IPS-20b (cell line): ENCODE results near the gene INHA.

Source experiments
- H3K27ac ChIP-seq: one replicate; pipeline ENCODE4 v1.5.1; 2013; ENCODE audit warnings: low read length
- H3K27me3 ChIP-seq: 2 replicates; pipeline ENCODE4 v1.6.1; 2013; ENCODE audit warnings: mild to moderate bottlenecking, low read length, inconsistent platforms; ENCODE audit not compliant: insufficient read depth
- H3K36me3 ChIP-seq: 2 replicates; pipeline ENCODE4 v1.6.1; 2013; ENCODE audit warnings: low read depth, mild to moderate bottlenecking, inconsistent platforms, low read length, moderate library complexity; ENCODE audit not compliant: insufficient read depth
- H3K4me1 ChIP-seq: 2 replicates; pipeline ENCODE4 v1.6.1; 2013; ENCODE audit warnings: mild to moderate bottlenecking, control low read depth, inconsistent platforms, low read length, moderate library complexity; ENCODE audit not compliant: insufficient read depth
- H3K4me3 ChIP-seq: 2 replicates; pipeline ENCODE4 v1.5.1; 2013; ENCODE audit warnings: mild to moderate bottlenecking, low read length, inconsistent platforms
- H3K9ac ChIP-seq: 2 replicates; pipeline ENCODE4 v1.6.1; 2013; ENCODE audit warnings: low read depth, mild to moderate bottlenecking, inconsistent platforms, low read length, moderate library complexity
- H3K9me3 ChIP-seq: 2 replicates; pipeline ENCODE4 v1.6.1; 2013; ENCODE audit warnings: mild to moderate bottlenecking, low read depth, low read length, inconsistent platforms; ENCODE audit not compliant: insufficient read depth

The INHA gene

DNA sequence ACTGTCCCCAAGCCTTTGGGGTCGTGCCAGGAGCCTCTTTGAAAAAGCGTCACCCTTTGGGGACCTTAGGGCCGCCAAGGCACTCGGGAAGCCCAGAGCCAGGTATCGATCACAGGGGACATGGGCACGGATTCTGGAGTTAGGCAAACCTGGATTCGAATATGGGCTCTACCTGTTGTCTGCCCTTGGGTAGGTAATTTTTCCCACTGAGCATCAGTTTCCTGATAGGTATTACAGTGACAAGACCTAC is 19.0 kb upstream of the INHA start:
- Histone ChIP-seq H3K9me3 (no peaks in the 10 kb centered on the region), H3K27me3 (peaks cover 35% of the 10 kb centered on the region), H3K4me1 (0 out of 2 replicates have a peak, but pooled peaks cover 3% of the 10 kb centered on the region), H3K36me3 (peaks cover 7% of the 10 kb centered on the region; the same call in 1 of the 2 replicates), H3K9ac (peak overlapping the region; percentile 49; the same call in 1 of the 2 replicates), H3K4me3 (peak overlapping the region; percentile 93), H3K27ac (no peak overlapping the region)

DNA sequence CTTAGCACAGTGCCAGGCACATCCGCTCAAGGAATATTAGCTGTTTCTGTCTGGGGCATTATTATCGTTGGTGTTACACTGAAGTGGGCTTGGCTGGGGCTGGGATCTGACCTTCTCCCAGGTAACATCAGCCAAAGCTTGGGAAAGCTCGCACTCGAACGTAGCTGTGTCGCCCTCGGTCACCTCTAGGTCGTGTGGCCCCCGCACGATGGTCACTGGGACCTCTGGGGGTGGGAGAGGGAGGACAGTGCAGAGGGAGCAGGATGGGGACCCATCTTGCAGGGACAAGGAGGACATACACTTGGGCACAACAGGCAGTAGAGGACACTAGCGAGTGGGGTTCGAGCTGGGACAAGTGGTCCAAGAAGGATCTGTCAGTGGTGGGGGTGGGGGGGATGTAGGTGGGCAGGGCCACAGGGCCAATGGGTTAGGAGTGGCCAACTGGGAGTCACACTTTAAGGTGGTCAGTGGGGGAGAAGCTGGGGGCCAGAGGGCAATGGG is 18.6 kb upstream of the INHA start:
- H3K27me3 ChIP-seq = peaks cover 35% of the 10 kb centered on the region
- H3K4me1 ChIP-seq = 0 out of 2 replicates have a peak, but pooled peaks cover 3% of the 10 kb centered on the region
- H3K9me3 ChIP-seq = no peaks in the 10 kb centered on the region
- H3K9ac ChIP-seq = no peak overlapping the region
- H3K36me3 ChIP-seq = peaks cover 2% of the 10 kb centered on the region; the same call in 1 of the 2 replicates
- H3K27ac ChIP-seq = no peak overlapping the region
- H3K4me3 ChIP-seq = peak overlapping the region; percentile 93; the same call in 1 of the 2 replicates

DNA sequence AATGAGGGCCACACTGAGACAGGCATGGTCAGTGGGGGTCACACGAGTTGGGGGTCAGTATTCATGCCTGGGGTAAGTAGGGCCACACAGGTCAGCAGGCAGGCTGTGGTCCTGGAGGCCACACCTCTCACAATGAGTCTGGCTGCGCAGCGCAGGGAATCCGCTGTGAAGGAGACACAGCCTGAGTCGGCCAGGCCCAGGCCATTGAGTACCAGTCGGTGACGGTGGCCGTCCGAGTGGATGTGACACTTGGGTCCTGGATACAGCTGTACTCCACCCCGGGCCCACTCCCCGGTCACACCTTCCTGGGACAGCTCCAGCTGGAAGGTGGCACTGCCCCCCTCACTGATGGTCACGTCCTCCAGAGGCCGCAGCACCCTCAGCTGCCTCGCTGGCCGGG is 17.8 kb upstream of the INHA start:
- no peak overlapping the region for H3K27ac ChIP-seq
- no peak overlapping the region for H3K9ac ChIP-seq
- no peaks in the 10 kb centered on the region for H3K36me3 ChIP-seq
- peaks cover 35% of the 10 kb centered on the region for H3K27me3 ChIP-seq
- no peak overlapping the region for H3K4me3 ChIP-seq
- H3K9me3 ChIP-seq = no peaks in the 10 kb centered on the region
- 0 out of 2 replicates have a peak, but pooled peaks cover 3% of the 10 kb centered on the region for H3K4me1 ChIP-seq

DNA sequence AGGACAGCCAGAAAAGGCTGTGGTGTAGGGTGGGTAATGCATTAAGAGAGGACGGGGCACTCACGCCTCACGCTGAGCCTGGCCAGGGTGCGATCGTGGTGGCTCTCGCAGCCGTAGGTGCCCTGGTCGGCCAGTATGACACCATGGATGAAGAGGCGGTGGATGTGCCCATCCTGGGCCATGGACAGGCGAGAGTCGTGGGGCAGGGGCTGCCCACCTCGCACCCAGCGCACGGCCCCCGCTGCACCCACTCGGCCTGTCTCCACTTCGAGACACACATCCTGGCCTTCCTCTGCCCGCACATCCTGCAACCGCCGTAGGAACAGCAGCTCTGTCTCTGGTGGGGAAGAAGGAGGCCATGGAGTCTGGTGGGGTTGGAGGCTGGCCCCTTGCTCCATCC is 16.2 kb upstream of the INHA start:
- Histone ChIP-seq H3K9ac (no peak overlapping the region), H3K4me1 (peaks cover 14% of the 10 kb centered on the region; the same call in 1 of the 2 replicates), H3K36me3 (no peaks in the 10 kb centered on the region), H3K9me3 (no peaks in the 10 kb centered on the region), H3K27me3 (peaks cover 30% of the 10 kb centered on the region), H3K4me3 (no peak overlapping the region), H3K27ac (no peak overlapping the region)

DNA sequence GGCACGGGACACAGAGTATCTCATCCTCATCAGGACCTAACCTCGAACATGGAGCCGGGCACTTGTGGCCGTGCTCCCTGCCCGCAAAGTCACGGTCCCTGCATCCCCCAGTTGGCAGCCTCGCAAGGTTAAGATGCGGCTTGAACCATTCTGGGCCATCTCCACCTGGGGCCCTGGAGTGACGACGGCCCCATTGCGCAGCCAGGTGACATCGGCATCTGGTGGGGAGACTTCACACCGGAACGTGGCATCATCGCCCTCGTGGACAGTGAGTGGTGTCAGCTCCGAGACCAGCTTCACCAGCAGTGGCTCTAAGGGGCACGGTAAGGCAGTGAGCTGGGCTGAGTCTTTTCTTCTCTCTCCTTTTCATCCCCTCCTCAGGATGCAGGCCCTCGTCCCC is 15.7 kb upstream of the INHA start:
- Histone ChIP-seq H3K4me3 (no peak overlapping the region), H3K9me3 (no peaks in the 10 kb centered on the region), H3K27ac (no peak overlapping the region), H3K9ac (no peak overlapping the region), H3K27me3 (peaks cover 25% of the 10 kb centered on the region), H3K36me3 (no peaks in the 10 kb centered on the region), H3K4me1 (peaks cover 19% of the 10 kb centered on the region)

DNA sequence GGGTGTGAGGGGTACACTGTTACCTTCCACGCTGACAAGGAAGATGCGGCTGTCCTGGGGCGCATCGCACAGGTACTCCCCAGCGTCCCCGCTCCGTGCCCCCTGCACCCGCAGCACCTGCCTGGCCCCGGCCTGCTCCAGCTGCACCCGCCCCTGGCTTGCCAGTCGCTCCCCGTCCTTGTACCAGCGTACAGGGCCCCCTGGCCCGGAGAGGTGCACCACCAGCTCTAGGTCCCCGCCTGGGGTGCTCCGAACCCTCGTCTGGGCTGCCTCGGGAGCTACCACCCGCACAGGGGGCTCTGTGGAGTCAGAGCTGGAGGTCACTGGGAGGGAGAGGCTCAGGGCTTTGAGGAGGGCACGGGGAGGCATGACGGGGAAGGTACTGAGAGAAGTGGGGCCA is 14.8 kb upstream of the INHA start:
- Histone ChIP-seq H3K9me3 (no peaks in the 10 kb centered on the region), H3K9ac (no peak overlapping the region), H3K4me3 (no peak overlapping the region), H3K36me3 (no peaks in the 10 kb centered on the region; the same call in 1 of the 2 replicates), H3K27ac (no peak overlapping the region), H3K27me3 (peaks cover 24% of the 10 kb centered on the region), H3K4me1 (peaks cover 28% of the 10 kb centered on the region)

DNA sequence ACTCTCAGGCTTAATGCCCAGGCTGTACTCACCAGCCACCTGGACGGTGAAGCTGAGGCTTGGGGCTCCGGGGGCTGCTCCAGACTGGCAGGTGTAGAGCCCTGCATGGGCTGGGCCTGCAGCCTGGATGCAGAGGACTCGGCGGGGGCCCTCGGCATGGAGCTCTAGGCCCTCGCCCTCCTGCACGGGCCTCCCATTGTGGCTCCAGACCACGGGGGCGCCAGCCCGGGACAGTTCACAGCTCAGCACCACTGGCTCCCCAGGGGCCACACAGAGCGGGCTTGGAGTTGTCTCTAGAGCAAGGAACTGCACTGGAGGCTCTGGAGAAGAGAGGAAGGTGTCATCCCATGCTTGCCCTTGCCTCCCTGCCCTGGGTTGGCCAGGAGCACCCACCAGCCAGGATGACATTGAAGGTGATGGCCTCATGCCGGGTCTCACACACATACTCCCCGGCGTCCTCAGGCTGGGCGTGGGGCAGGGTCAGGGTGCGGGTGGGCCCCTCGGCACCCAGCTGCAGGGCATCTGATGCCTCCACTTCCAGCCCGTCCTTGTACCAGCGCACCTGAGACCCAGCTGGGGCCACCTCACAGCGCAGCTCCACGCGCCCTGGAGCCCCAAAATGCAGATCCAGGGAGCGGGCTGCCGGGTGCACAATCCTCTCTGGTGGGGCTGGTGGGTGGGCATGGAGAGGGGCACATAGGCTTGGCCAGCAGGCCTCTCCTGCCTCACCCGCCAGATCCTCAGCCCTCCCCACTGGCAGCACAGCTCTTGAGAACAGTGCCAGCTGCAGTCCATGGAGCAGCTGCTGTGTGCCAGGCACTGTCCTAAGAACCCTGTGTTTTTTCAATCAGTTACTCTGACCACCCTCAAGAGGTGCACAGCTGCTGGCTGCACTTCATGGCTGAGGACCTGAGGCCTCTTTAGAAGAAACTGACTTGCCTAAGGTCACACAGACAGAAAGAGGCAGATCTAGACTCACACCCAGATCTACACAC is 14.0 kb upstream of the INHA start:
- Histone ChIP-seq H3K27me3 (peaks cover 20% of the 10 kb centered on the region), H3K4me1 (peaks cover 31% of the 10 kb centered on the region), H3K9ac (no peak overlapping the region)

DNA sequence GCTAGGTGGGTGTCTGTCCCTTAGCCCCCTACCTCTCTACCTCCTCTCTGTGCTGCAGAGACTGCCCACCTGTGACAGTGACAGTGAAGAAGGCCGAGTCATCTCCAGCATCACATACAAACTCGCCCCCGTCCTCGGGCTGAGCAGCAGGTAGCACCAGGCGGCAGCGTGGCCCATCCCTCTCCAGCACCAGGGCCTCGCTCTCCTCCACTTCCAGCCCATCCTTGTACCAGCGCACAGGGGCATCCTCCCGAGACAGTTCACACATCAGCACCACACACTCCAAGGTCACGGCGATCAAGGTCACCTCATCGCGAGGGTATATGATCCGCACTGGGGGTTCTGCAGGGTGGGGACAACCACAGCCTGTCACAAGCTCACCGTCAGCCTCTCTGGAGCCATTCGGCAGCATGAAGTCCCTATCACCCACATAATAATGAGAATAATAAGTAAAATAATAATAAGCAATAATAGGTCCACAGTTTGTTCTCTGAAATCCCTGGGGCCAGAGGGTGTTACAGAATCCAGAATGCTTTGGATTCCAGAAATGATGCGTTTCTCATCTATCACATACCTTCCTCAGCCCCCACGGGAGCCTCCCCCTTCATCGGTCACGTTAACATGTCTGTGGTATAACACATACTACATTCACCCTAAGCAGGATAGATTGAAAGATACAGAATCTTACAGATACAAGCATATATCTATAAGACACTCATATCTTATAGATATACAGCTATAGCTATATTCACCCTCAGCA is 12.8 kb upstream of the INHA start:
- Histone ChIP-seq H3K9ac (no peak overlapping the region), H3K4me3 (no peak overlapping the region), H3K27me3 (peaks cover 8% of the 10 kb centered on the region), H3K4me1 (peaks cover 30% of the 10 kb centered on the region), H3K36me3 (peaks cover 8% of the 10 kb centered on the region; the same call in 1 of the 2 replicates), H3K9me3 (no peaks in the 10 kb centered on the region), H3K27ac (no peak overlapping the region)

More for the DNA sequence above, 14.0 kb upstream of the INHA start:
- Histone ChIP-seq H3K4me3 (no peak overlapping the region), H3K27ac (no peak overlapping the region), H3K36me3 (peaks cover 7% of the 10 kb centered on the region; the same call in 1 of the 2 replicates), H3K9me3 (no peaks in the 10 kb centered on the region)

DNA sequence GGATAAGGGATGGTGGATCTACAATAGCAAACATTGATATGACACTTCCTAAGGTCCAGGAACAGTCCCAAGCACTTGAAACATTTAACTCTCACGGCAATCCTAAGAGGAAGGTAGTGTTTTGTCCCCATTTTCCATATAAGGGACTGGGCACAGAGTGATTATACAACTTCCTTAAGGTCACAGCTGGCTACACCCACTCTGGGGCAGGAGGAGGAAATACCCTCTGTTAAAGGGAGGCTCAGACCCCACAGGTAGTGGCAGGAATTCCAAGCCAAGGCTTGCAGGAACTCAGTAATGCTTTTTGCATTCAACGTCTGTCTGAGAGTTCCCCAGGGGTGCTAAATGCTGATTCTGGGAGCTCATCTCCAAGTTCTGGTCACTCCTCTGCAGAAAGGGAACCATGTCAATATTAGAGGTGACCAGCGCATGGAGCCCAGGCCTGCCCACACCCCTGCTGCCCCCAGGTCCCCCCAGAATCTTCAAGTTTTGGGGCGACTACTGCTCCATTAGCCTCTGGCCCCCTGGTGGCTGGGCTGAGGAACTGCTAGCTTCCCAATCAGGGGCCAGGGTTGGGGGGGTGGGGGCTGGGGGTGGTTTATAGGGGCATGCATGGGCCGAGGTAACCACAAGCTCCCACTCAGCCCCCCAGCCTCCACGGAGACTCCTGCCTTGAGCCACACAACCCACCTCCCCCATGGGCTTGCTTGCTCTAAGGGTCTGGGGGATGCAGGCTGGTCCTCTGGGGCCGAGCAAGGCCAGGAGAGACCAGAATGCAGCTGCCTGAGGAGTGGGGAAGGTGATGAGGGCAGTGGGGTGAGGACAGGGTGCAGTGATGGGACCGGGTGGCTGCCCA is 11.8 kb upstream of the INHA start:
- Histone ChIP-seq H3K27me3 (no peaks in the 10 kb centered on the region), H3K27ac (no peak overlapping the region), H3K4me3 (0 out of 2 replicates have a peak overlapping the region, but pooled peaks have one; percentile 24), H3K9ac (no peak overlapping the region; the same call in 1 of the 2 replicates), H3K4me1 (peaks cover 39% of the 10 kb centered on the region), H3K9me3 (no peaks in the 10 kb centered on the region), H3K36me3 (peaks cover 8% of the 10 kb centered on the region; the same call in 1 of the 2 replicates)

DNA sequence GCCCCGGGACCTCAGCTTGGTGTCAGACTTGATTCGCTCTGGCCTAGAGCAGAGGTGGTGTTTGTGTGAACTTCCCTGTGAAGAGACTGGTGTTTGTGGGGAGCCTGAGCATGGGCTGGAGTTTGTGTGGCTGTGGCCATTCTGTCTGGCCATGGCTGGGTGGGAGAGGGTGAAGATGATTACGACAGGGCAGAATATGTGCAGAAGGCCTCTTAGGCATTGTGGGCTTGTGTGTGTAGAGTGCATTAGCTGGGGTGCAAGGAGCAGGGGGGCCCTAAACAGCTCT is 11.3 kb upstream of the INHA start:
- Histone ChIP-seq H3K27ac (no peak overlapping the region), H3K27me3 (no peaks in the 10 kb centered on the region)

More for the DNA sequence above, 11.3 kb upstream of the INHA start:
- Histone ChIP-seq H3K4me3 (no peak overlapping the region), H3K9me3 (no peaks in the 10 kb centered on the region), H3K9ac (no peak overlapping the region; the same call in 1 of the 2 replicates), H3K4me1 (peaks cover 41% of the 10 kb centered on the region), H3K36me3 (peaks cover 8% of the 10 kb centered on the region; the same call in 1 of the 2 replicates)
